Measurements from ENCODE around the gene CELSR1.

The CELSR1 gene

GRCh38 chr22:46574438-46574992, 37.1 kb upstream of the CELSR1 start:
- DNase-seq (ENCODE audit: low read depth): no peak
- no peak for TF ChIP-seq CTCF (conservative IDR thresholded peaks at IDR 0.05; ENCODE audit: low read depth, low read length)
- no peak overlapping the region for H3K4me3 ChIP-seq (ENCODE audit: low read depth, low read length)

GRCh38 chr22:46573781-46574437, 36.5 kb upstream of the CELSR1 start:
- DNase-seq (ENCODE audit: low read depth): no peak
- no peak overlapping the region for H3K4me3 ChIP-seq (ENCODE audit: low read depth, low read length)
- no peak for TF ChIP-seq CTCF (conservative IDR thresholded peaks at IDR 0.05; ENCODE audit: low read depth, low read length)

- no peak for DNase-seq (ENCODE audit: low read depth)
- TF ChIP-seq CTCF (conservative IDR thresholded peaks at IDR 0.05; ENCODE audit: low read depth, low read length): no peak
- H3K4me3 ChIP-seq (ENCODE audit: low read depth, low read length): no peak overlapping the region
These were observed 35.7 kb upstream of the CELSR1 start for GRCh38 chr22:46572911-46573780.

GRCh38 chr22:46571642-46572250, 34.3 kb upstream of the CELSR1 start:
- TF ChIP-seq CTCF (conservative IDR thresholded peaks at IDR 0.05; ENCODE audit: low read depth, low read length): no peak
- no peak overlapping the region for H3K4me3 ChIP-seq (ENCODE audit: low read depth, low read length)
- no peak for DNase-seq (ENCODE audit: low read depth)

GRCh38 chr22:46569848-46570695, 32.7 kb upstream of the CELSR1 start:
- TF ChIP-seq CTCF (conservative IDR thresholded peaks at IDR 0.05; ENCODE audit: low read depth, low read length): no peak
- DNase-seq (ENCODE audit: low read depth): no peak
- H3K4me3 ChIP-seq (ENCODE audit: low read depth, low read length): no peak overlapping the region

- no peak for TF ChIP-seq CTCF (conservative IDR thresholded peaks at IDR 0.05; ENCODE audit: low read depth, low read length)
- no peak for DNase-seq (ENCODE audit: low read depth)
- no peak overlapping the region for H3K4me3 ChIP-seq (ENCODE audit: low read depth, low read length)
These were observed 31.8 kb upstream of the CELSR1 start for GRCh38 chr22:46569055-46569847.

Measured in choroid plexus epithelial cell (primary cell).